Ishikawa (cell line): ENCODE measurements around the gene MT1M.

Experiments used
- EGR1 ChIP-seq: IDR thresholded peaks from 2 replicates; pipeline ENCODE4 v1.6.1; 2012
- EP300 ChIP-seq: IDR thresholded peaks from 2 replicates; pipeline ENCODE4 v1.6.1; 2012; ENCODE audit warnings: borderline replicate concordance
- RAD21 ChIP-seq: IDR thresholded peaks from 2 replicates; pipeline ENCODE4 v1.6.1; 2012; ENCODE audit warnings: low read depth
- TF ChIP-seq, protein P1 (sequence below): IDR thresholded peaks from 2 replicates; pipeline ENCODE4 v1.6.1; 2012; ENCODE audit warnings: low read depth, mild to moderate bottlenecking

DNA sequence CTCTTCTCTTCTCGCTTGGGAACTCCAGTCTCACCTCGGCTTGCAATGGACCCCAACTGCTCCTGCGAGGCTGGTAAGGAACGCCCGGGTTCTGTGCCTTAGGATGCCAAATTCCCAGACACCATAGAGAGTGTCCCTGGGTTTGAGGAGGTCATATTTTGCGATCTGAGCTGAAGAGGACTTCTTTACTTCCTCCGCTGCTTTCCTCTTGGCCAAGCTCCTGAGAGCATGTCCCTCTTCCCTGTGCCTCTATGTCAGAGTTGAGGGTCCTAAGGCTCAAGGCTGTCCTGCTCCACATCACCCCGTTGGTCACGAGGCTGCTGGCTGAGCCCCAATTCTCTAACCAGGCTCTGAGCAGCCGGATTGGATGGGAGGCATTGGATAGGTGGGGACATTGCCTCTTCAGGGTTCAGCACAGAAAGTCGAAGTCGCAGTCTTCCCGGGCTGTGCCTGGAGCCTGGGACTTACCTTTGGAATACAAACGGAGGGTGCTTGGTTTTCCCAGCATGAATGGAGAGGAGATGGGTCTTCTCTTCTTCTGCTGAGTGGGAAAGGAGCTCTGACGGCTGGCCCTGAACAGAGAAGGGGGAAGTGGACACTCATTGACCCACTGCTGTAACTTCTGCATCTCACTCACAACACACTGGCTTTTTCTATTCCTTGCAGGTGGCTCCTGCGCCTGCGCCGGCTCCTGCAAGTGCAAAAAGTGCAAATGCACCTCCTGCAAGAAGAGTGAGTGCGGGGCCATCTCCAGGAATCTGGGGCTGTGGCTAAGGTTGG is 37.6 kb downstream of the MT1M start:
- no peak for TF ChIP-seq EP300
- TF ChIP-seq, protein P1, sequence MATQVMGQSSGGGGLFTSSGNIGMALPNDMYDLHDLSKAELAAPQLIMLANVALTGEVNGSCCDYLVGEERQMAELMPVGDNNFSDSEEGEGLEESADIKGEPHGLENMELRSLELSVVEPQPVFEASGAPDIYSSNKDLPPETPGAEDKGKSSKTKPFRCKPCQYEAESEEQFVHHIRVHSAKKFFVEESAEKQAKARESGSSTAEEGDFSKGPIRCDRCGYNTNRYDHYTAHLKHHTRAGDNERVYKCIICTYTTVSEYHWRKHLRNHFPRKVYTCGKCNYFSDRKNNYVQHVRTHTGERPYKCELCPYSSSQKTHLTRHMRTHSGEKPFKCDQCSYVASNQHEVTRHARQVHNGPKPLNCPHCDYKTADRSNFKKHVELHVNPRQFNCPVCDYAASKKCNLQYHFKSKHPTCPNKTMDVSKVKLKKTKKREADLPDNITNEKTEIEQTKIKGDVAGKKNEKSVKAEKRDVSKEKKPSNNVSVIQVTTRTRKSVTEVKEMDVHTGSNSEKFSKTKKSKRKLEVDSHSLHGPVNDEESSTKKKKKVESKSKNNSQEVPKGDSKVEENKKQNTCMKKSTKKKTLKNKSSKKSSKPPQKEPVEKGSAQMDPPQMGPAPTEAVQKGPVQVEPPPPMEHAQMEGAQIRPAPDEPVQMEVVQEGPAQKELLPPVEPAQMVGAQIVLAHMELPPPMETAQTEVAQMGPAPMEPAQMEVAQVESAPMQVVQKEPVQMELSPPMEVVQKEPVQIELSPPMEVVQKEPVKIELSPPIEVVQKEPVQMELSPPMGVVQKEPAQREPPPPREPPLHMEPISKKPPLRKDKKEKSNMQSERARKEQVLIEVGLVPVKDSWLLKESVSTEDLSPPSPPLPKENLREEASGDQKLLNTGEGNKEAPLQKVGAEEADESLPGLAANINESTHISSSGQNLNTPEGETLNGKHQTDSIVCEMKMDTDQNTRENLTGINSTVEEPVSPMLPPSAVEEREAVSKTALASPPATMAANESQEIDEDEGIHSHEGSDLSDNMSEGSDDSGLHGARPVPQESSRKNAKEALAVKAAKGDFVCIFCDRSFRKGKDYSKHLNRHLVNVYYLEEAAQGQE = no peak
- no peak for TF ChIP-seq EGR1
- TF ChIP-seq RAD21 = no peak
